Transverse colon (tissue), 4 donors: Measurements from ENCODE around the gene ELF2. TPM values are rescaled to one million over a fixed set of nuclear protein-coding genes. Genes with fewer than 3 reads are reported as not detected.
"Not testable (repeated sequence)": the region's sequence is repeated elsewhere in the genome, so short reads cannot be mapped to it uniquely, and the experiment has no call there.

Experiments used
- DNase-seq: peaks from one replicate; pipeline ENCODE4 v3.0.0-alpha.2; 2019
- H3K27ac ChIP-seq, 4 donors: fragments of 200-600 bp; sonication (generic); 2 replicates each; pipeline ENCODE4 v1.5.1; 2016 to 2018; ENCODE audit warnings: inconsistent platforms in 4 of 4
- H3K27me3 ChIP-seq: fragments of 200-600 bp; sonication (generic); 2 replicates; pipeline ENCODE4 v1.5.1; 2017; ENCODE audit warnings: inconsistent platforms
- H3K36me3 ChIP-seq, 4 donors: fragments of 200-600 bp; sonication (generic); 2 replicates each; pipeline ENCODE4 v1.5.1; 2017 to 2019; ENCODE audit warnings: inconsistent platforms in 4 of 4
- H3K4me1 ChIP-seq, 4 donors: fragments of 200-600 bp; sonication (generic); 2 replicates each; pipeline ENCODE4 v1.5.1; 2017 to 2020; ENCODE audit warnings: inconsistent platforms in 4 of 4
- H3K4me3 ChIP-seq, 4 donors: fragments of 200-600 bp; sonication (generic); 1 replicate in 1 of 4; 2 replicates in 3 of 4; pipeline versions ENCODE4 v1.5.1 to v1.6.1; 2017 to 2019; ENCODE audit warnings: inconsistent platforms in 4 of 4
- H3K9me3 ChIP-seq, 2 donors: fragments of 200-600 bp; sonication (generic); 2 replicates each; pipeline ENCODE4 v1.5.1; 2017 to 2019; ENCODE audit warnings: inconsistent platforms in 2 of 2
- CTCF ChIP-seq, 5 experiments: fragments of 200-600 bp in 3 of 5; fragments of 450-650 bp in 2 of 5; sonication (generic) in 3 of 5; IDR thresholded peaks; 1 replicate in 2 of 5; 2 replicates in 3 of 5; pipeline ENCODE4 v1.5.1; 2016 to 2017; ENCODE audit warnings: antibody characterized with exemption in 5 of 5, inconsistent platforms in 3 of 5, mild to moderate bottlenecking in 2 of 5, moderate library complexity in 1 of 5
- EP300 ChIP-seq: sonication (generic); formaldehyde crosslinking; IDR thresholded peaks from one replicate; pipeline ENCODE4 v1.6.1; 2017; ENCODE audit warnings: antibody characterized with exemption, low read depth
- POLR2A ChIP-seq: fragments of 450-650 bp; IDR thresholded peaks from one replicate; pipeline ENCODE4 v1.6.1; 2016; ENCODE audit warnings: antibody characterized with exemption, mild to moderate bottlenecking, moderate library complexity
- POLR2AphosphoS5 ChIP-seq, 3 donors: sonication (generic); formaldehyde crosslinking; IDR thresholded peaks; one replicate each; pipeline ENCODE4 v1.6.1; 2016; ENCODE audit warnings: antibody characterized with exemption in 3 of 3
- WGBS, 2 donors: methylation state at CpG; one replicate each; pipeline ENCODE4 v1.1.5; 2018; ENCODE audit warnings: low coverage in 1 of 2; 5-methylcytosine and 5-hydroxymethylcytosine counted together
- in situ Hi-C, 4 donors: fragments of 200-750 bp; cut with MboI; loops; one replicate each; pipeline versions ENCODE4 v1.15.0 to v1.15.1; 2017; ENCODE audit warnings: low sequenced_read_pairs in 3 of 4, low pct_ligation_motif_present in 1 of 4, low pct_unique_long_range_greater_than_20kb in 1 of 4
- intact Hi-C: fragments of 100-400 bp; cut with DNase I; formaldehyde crosslinking; loops from one replicate; pipeline ENCODE4 v1.15.1; 2023; ENCODE audit warnings: low total_unique reads
- total RNA-seq, 4 donors: library from RNA; depleted of rRNA; stranded (reverse); fragments of >200 nt; gene quantifications; one replicate each; pipeline ENCODE4 v1.1.0, GENCODE V29; 2016

The ELF2 gene
- total RNA-seq, 4 donors from 2014 or later: 21.7 to 65.6 (median 41.8) TPM

- 90 to 95% methylated on average over 2 of the region's 2 CpGs for WGBS, 2 donors
Observed at GRCh38 chr4:139202991-139203390, 26.0 kb upstream of the ELF2 start.

GRCh38 chr4:139200506-139200905 is 23.5 kb upstream of the ELF2 start:
- in situ Hi-C loops: no loop called here
- WGBS, 2 donors: 85 to 89% methylated on average over 4 of the region's 4 CpGs
- H3K27me3 ChIP-seq: no peaks in the 10 kb centered on the region
- DNase-seq: no peak
- H3K36me3 ChIP-seq: no peaks in the 10 kb centered on the region
- H3K4me3 ChIP-seq: no peak overlapping the region
- no peaks in the 10 kb centered on the region for H3K4me1 ChIP-seq
- intact Hi-C loops: loop anchor here (5.0 kb wide), 1 partner anchor 668 kb away; no protein-coding TSS in a partner anchor
- no peak for TF ChIP-seq EP300
- TF ChIP-seq CTCF (IDR thresholded peaks at IDR 0.05): no peak
- TF ChIP-seq POLR2AphosphoS5 (IDR thresholded peaks at IDR 0.05): no peak
- TF ChIP-seq POLR2A: no peak
- H3K9me3 ChIP-seq: no peaks in the 10 kb centered on the region
- no peak overlapping the region for H3K27ac ChIP-seq

More at GRCh38 chr4:139202991-139203390, 26.0 kb upstream of the ELF2 start:
- in situ Hi-C loops: no loop called here
- H3K9me3 ChIP-seq: no peaks in the 10 kb centered on the region
- no peak for DNase-seq
- H3K27ac ChIP-seq: no peak overlapping the region
- no peaks in the 10 kb centered on the region for H3K36me3 ChIP-seq
- H3K4me1 ChIP-seq: no peaks in the 10 kb centered on the region
- H3K27me3 ChIP-seq: no peaks in the 10 kb centered on the region
- no peak overlapping the region for H3K4me3 ChIP-seq
- TF ChIP-seq EP300 (no peak), POLR2AphosphoS5 (IDR thresholded peaks at IDR 0.05) (no peak), POLR2A (no peak), CTCF (IDR thresholded peaks at IDR 0.05) (no peak)
- intact Hi-C loops: loop anchor here (5.0 kb wide), 1 partner anchor 671 kb away; no protein-coding TSS in a partner anchor

- 70 to 71% methylated on average over 4 of the region's 4 CpGs for WGBS, 2 donors
- Histone ChIP-seq H3K27me3 (no peaks in the 10 kb centered on the region), H3K9me3 (no peaks in the 10 kb centered on the region), H3K4me1 (no peaks in the 10 kb centered on the region), H3K4me3 (no peak overlapping the region), H3K36me3 (no peaks in the 10 kb centered on the region), H3K27ac (no peak overlapping the region)
- TF ChIP-seq POLR2AphosphoS5 (IDR thresholded peaks at IDR 0.05) (no peak), POLR2A (no peak), EP300 (no peak), CTCF (IDR thresholded peaks at IDR 0.05) (no peak)
- no peak for DNase-seq
- in situ Hi-C loops: no loop called here
- intact Hi-C loops: loop anchor here (5.0 kb wide), 1 partner anchor 668 kb away; no protein-coding TSS in a partner anchor
Observed at GRCh38 chr4:139200102-139200501, 23.1 kb upstream of the ELF2 start.

GRCh38 chr4:139197214-139197613 is 20.2 kb upstream of the ELF2 start:
- in situ Hi-C loops, H3K4me1 ChIP-seq, H3K27ac ChIP-seq, H3K36me3 ChIP-seq, H3K27me3 ChIP-seq, intact Hi-C loops, DNase-seq, H3K4me3 ChIP-seq, H3K9me3 ChIP-seq: not testable (repeated sequence)
- WGBS, 2 donors: 69 to 87% methylated on average over 3 to 4 of the region's 4 CpGs

GRCh38 chr4:139196462-139196861 is 19.4 kb upstream of the ELF2 start:
- DNase-seq: no peak
- no peaks in the 10 kb centered on the region for H3K27me3 ChIP-seq
- TF ChIP-seq POLR2AphosphoS5 (IDR thresholded peaks at IDR 0.05): no peak
- TF ChIP-seq EP300: no peak
- no peak for TF ChIP-seq POLR2A
- TF ChIP-seq CTCF (IDR thresholded peaks at IDR 0.05): no peak
- no peak overlapping the region for H3K4me3 ChIP-seq
- no peaks in the 10 kb centered on the region for H3K9me3 ChIP-seq
- 54 to 80% methylated on average over 3 of the region's 3 CpGs for WGBS, 2 donors
- no peaks in the 10 kb centered on the region for H3K4me1 ChIP-seq
- H3K27ac ChIP-seq: no peak overlapping the region
- in situ Hi-C loops: no loop called here
- intact Hi-C loops: no loop called here
- H3K36me3 ChIP-seq: no peaks in the 10 kb centered on the region
